H1 (cell line): ENCODE measurements around the gene FAM234A. TPM values are rescaled to one million over a fixed set of nuclear protein-coding genes. Genes with fewer than 3 reads are reported as not detected.
"Not testable (repeated sequence)": the region's sequence is repeated elsewhere in the genome, so short reads cannot be mapped to it uniquely, and the experiment has no call there.

Experiments
- CTCF ChIA-PET: fragments of 300-600 bp; sonication (Branson Sonifier 250); formaldehyde crosslinking; loops from one replicate; lab custom pipeline; 2021; ENCODE audit not compliant: partially characterized antibody; lab: Charles Lee
- POLR2A ChIA-PET: fragments of 300-600 bp; sonication (Branson Sonifier 250); formaldehyde crosslinking; loops from one replicate; lab custom pipeline; 2021; ENCODE audit warnings: inconsistent platforms; ENCODE audit not compliant: partially characterized antibody; lab: Charles Lee
- DNase-seq, 2 experiments: peaks; one replicate each; pipeline versions ENCODE4 v3.0.0 to v3.0.0-alpha.2; 2010 to 2022; ENCODE audit warnings: low spot score in 2 of 2, low read depth in 1 of 2, mixed read lengths in 1 of 2
- FAIRE-seq: peaks from 2 replicates; lab custom pipeline; 2011; peaks lifted over from hg19 to GRCh38; lab: Jason Lieb, UNC
- H2AFZ ChIP-seq: 2 replicates; pipeline ENCODE4 v1.8.1; 2012; ENCODE audit warnings: low read length, inconsistent platforms
- H2AK5ac ChIP-seq: 2 replicates; pipeline ENCODE4 v1.6.1; 2013; ENCODE audit warnings: low read depth, low read length
- H2BK120ac ChIP-seq: replicated peaks from 2 replicates; pipeline ENCODE3; 2013; ENCODE audit warnings: low read depth, low read length, inconsistent platforms
- H2BK12ac ChIP-seq: 2 replicates; pipeline ENCODE4 v1.6.1; 2013; ENCODE audit warnings: low read depth, low read length
- H2BK15ac ChIP-seq: 2 replicates; pipeline ENCODE4 v1.6.1; 2013; ENCODE audit warnings: low read length
- H2BK20ac ChIP-seq: 2 replicates; pipeline ENCODE4 v1.6.1; 2013; ENCODE audit warnings: low read length
- H2BK5ac ChIP-seq: 2 replicates; pipeline ENCODE4 v1.6.1; 2013; ENCODE audit warnings: low read depth, low read length
- H3K14ac ChIP-seq: 2 replicates; pipeline ENCODE4 v1.6.1; 2013; ENCODE audit warnings: inconsistent platforms; ENCODE audit not compliant: insufficient read length
- H3K18ac ChIP-seq: 2 replicates; pipeline ENCODE4 v1.6.1; 2013; ENCODE audit warnings: low read length; ENCODE audit errors: extremely low read depth
- H3K23ac ChIP-seq: 2 replicates; pipeline ENCODE4 v1.6.1; 2013; ENCODE audit warnings: inconsistent platforms; ENCODE audit not compliant: insufficient read length
- H3K23me2 ChIP-seq: 2 replicates; pipeline ENCODE4 v1.6.1; 2013; ENCODE audit warnings: low read depth, low read length
- H3K27ac ChIP-seq: 2 replicates; pipeline ENCODE4 v1.6.1; 2011; ENCODE audit warnings: low read depth, low read length, inconsistent platforms
- H3K27me3 ChIP-seq, 4 experiments: replicated peaks in 1 of 4; 1 replicate in 1 of 4; 2 replicates in 3 of 4; pipeline versions ENCODE4 v1.6.1 to v1.8.1; 2011 to 2013; ENCODE audit warnings: low read length in 3 of 4, mild to moderate bottlenecking in 3 of 4, inconsistent platforms in 2 of 4, mixed read lengths in 2 of 4, moderate library complexity in 1 of 4; ENCODE audit not compliant: control insufficient read depth in 3 of 4, insufficient read depth in 3 of 4; ENCODE audit errors: extremely low read depth in 1 of 4
- H3K36me3 ChIP-seq, 4 experiments: 2 replicates each; pipeline versions ENCODE4 v1.6.1 to v1.8.1; 2011 to 2013; ENCODE audit warnings: mild to moderate bottlenecking in 4 of 4, low read length in 3 of 4, moderate library complexity in 2 of 4, control low read depth in 1 of 4, inconsistent platforms in 1 of 4; ENCODE audit not compliant: insufficient read depth in 4 of 4, control insufficient read depth in 2 of 4
- H3K4ac ChIP-seq: replicated peaks from 2 replicates; pipeline ENCODE3; 2013; ENCODE audit warnings: low read length, low read depth, mixed read lengths, inconsistent platforms; ENCODE audit not compliant: insufficient read length
- H3K4me1 ChIP-seq, 4 experiments: replicated peaks in 1 of 4; 1 replicate in 1 of 4; 2 replicates in 3 of 4; pipeline versions ENCODE4 v1.6.1 to v1.8.1; 2011 to 2013; ENCODE audit warnings: low read length in 3 of 4, inconsistent platforms in 2 of 4, mixed read lengths in 1 of 4; ENCODE audit not compliant: insufficient read depth in 4 of 4, control insufficient read depth in 3 of 4
- H3K4me2 ChIP-seq, 2 experiments: 2 replicates each; pipeline versions ENCODE4 v1.6.1 to v1.8.1; 2011 to 2013; ENCODE audit warnings: low read depth in 2 of 2, low read length in 2 of 2, control low read depth in 1 of 2, inconsistent platforms in 1 of 2, mild to moderate bottlenecking in 1 of 2; ENCODE audit not compliant: insufficient read depth in 1 of 2
- H3K4me3 ChIP-seq, 4 experiments: fragments of 200-600, 300-600 bp in 1 of 4; sonication (generic), shearing (Covaris generic), sonication (Bioruptor Twin) in 1 of 4; 2 replicates each; pipeline versions ENCODE4 v1.5.1 to v1.8.1; 2011 to 2016; ENCODE audit warnings: low read length in 4 of 4, low read depth in 3 of 4, control low read depth in 2 of 4, inconsistent platforms in 2 of 4, mild to moderate bottlenecking in 2 of 4, mixed read lengths in 1 of 4, moderate library complexity in 1 of 4; ENCODE audit not compliant: insufficient read depth in 2 of 4; ENCODE audit errors: extremely low read depth in 1 of 4
- H3K56ac ChIP-seq: replicated peaks from 2 replicates; pipeline ENCODE3; 2013; ENCODE audit warnings: low read depth, mild to moderate bottlenecking, mixed read lengths, low read length, inconsistent platforms; ENCODE audit not compliant: insufficient read length
- H3K79me1 ChIP-seq: 2 replicates; pipeline ENCODE4 v1.6.1; 2013; ENCODE audit warnings: low read depth, low read length, control low read depth
- H3K79me2 ChIP-seq, 2 experiments: 2 replicates each; pipeline versions ENCODE4 v1.6.1 to v1.8.1; 2012 to 2013; ENCODE audit warnings: low read length in 2 of 2, mild to moderate bottlenecking in 2 of 2, inconsistent platforms in 1 of 2; ENCODE audit not compliant: insufficient read depth in 2 of 2, control insufficient read depth in 1 of 2
- H3K9ac ChIP-seq, 4 experiments: replicated peaks in 1 of 4; 1 replicate in 1 of 4; 2 replicates in 3 of 4; pipeline versions ENCODE4 v1.6.1 to v1.8.1; 2011 to 2013; ENCODE audit warnings: low read depth in 3 of 4, low read length in 3 of 4, control low read depth in 2 of 4, mild to moderate bottlenecking in 2 of 4, moderate library complexity in 2 of 4, inconsistent platforms in 1 of 4; ENCODE audit errors: extremely low read depth in 1 of 4
- H3K9me3 ChIP-seq, 2 experiments: 2 replicates each; pipeline versions ENCODE4 v1.6.1 to v1.8.1; 2012 to 2013; ENCODE audit warnings: mild to moderate bottlenecking in 2 of 2, moderate library complexity in 2 of 2, control low read depth in 1 of 2, inconsistent platforms in 1 of 2, low read depth in 1 of 2, low read length in 1 of 2, mixed read lengths in 1 of 2; ENCODE audit not compliant: insufficient read depth in 2 of 2
- H4K20me1 ChIP-seq, 2 experiments: replicated peaks in 1 of 2; 2 replicates each; pipeline versions ENCODE3 to v1.8.1; 2011 to 2013; ENCODE audit warnings: inconsistent platforms in 2 of 2, low read length in 2 of 2, mild to moderate bottlenecking in 1 of 2; ENCODE audit not compliant: insufficient read depth in 2 of 2, control insufficient read depth in 1 of 2
- H4K5ac ChIP-seq: 2 replicates; pipeline ENCODE4 v1.6.1; 2013; ENCODE audit warnings: low read length, low read depth, mixed read lengths, inconsistent platforms; ENCODE audit not compliant: insufficient read length
- H4K8ac ChIP-seq: 2 replicates; pipeline ENCODE4 v1.8.0; 2013; ENCODE audit warnings: mild to moderate bottlenecking, moderate library complexity, low read length, inconsistent platforms; ENCODE audit not compliant: insufficient read depth; ENCODE audit errors: extremely low read depth
- H4K91ac ChIP-seq: replicated peaks from 2 replicates; pipeline ENCODE3; 2013; ENCODE audit warnings: low read length, mixed read lengths, inconsistent platforms; ENCODE audit not compliant: insufficient read length
- WGBS, 2 experiments: shearing (Covaris generic) in 1 of 2; methylation state at CpG; one replicate each; pipeline versions ENCODE4 v1.1.6 to v1.1.7; 2013 to 2015; ENCODE audit warnings: low lambda C conversion rate in 2 of 2, mixed read lengths in 2 of 2, inconsistent platforms in 1 of 2, low coverage in 1 of 2, missing lambda C conversion rate in 1 of 2; ENCODE audit not compliant: insufficient replicate concordance in 2 of 2, insufficient coverage in 1 of 2, insufficient read length in 1 of 2; ENCODE audit errors: extremely low coverage in 1 of 2, missing lambda C conversion rate in 1 of 2; 5-methylcytosine and 5-hydroxymethylcytosine counted together
- polyA plus RNA-seq, 7 experiments: library from polyadenylated mRNA; depleted of rRNA in 3 of 7; stranded (reverse) in 5 of 7; unstranded in 2 of 7; fragments of >200 nt in 5 of 7; fragments of 200-250 nt in 2 of 7; gene quantifications; 1 replicate in 5 of 7; 2 replicates in 1 of 7; 4 replicates in 1 of 7; pipeline versions ENCODE4 v1.2.1 to v1.2.3, GENCODE V29; 2011 to 2013; ENCODE audit warnings: missing spikeins in 2 of 7, mixed read lengths in 2 of 7
- total RNA-seq: library from RNA; stranded (reverse); fragmentation: NEBNext Ultra II Directional; extraction: Animal tissue kit (Norgen Biotek cat#: 25700); gene quantifications from 2 replicates; pipeline ENCODE4 v1.2.1, GENCODE V29; 2021

The FAM234A gene
- total and polyA plus RNA-seq, 2 of the 8 experiments (the other 6 are each of a cell fraction or from before 2014, with no cell fraction given) = 80.6 to 104 TPM

DNA sequence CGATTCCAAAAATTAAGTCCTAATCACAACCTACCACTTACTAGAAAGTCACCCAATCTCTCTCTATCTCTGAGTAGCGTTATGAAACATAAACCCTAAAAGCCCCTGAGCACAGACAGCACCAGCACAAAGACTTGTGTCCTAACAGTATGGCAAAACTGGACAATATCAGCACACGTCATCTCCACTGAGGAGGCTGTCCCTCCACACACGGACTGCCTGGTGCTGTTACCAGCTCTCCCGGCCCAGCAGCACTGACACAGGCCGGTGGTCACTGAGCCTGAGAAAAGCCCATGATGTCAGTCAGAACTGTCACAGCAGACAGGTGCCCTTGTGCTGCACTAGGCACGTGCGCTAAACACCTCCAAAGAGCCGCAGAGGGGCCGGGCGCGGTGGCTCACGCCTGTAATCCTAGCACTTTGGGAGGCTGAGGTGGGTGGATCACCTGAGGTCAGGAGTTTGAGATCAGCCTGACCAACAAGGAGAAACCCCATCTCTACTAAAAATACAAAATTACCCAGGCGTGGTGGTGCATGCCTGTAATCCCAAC, 22.9 kb upstream of the FAM234A start:
- not testable (repeated sequence) for H3K56ac ChIP-seq, DNase-seq, H3K9ac ChIP-seq, H3K23me2 ChIP-seq, H4K91ac ChIP-seq, H3K4ac ChIP-seq, H2AFZ ChIP-seq, H3K4me1 ChIP-seq, H2BK5ac ChIP-seq, H4K8ac ChIP-seq, H2AK5ac ChIP-seq, H3K4me3 ChIP-seq, H3K27me3 ChIP-seq, H3K4me2 ChIP-seq, H3K9me3 ChIP-seq, H2BK15ac ChIP-seq, H3K23ac ChIP-seq, H3K14ac ChIP-seq, H2BK120ac ChIP-seq, H3K27ac ChIP-seq, H3K79me1 ChIP-seq, H2BK20ac ChIP-seq, H4K5ac ChIP-seq, H2BK12ac ChIP-seq, H3K18ac ChIP-seq, FAIRE-seq
- POLR2A ChIA-PET = interaction anchor here (1.5 to 34.3 kb wide), 2 partner anchors 13 to 14 kb away, joined by 3 to 348 read pairs; partner anchors contain the start of gene LUC7L
- WGBS, 2 experiments = 96% methylated on average over 14 of the region's 14 CpGs; no CpG with 5 or more reads in 1 of the 2 experiments
- CTCF ChIA-PET = interaction anchor here (1.2 to 1.6 kb wide), 2 partner anchors 22 to 105 kb away, joined by 3 read pairs; no protein-coding TSS in a partner anchor
- Histone ChIP-seq H3K36me3 (peaks cover 19 to 58% (median 31%) of the 10 kb centered on the region in 4 experiments), H3K79me2 (peaks cover 0 to 56% of the 10 kb centered on the region in 2 experiments), H4K20me1 (peaks cover 2 to 23% of the 10 kb centered on the region in 2 experiments)
